ENCODE results near the gene EXOC4. TPM values are rescaled to one million over a fixed set of nuclear protein-coding genes. Genes with fewer than 3 reads are reported as not detected.

EXOC4 gene
- total and polyA plus RNA-seq, 2 of the 8 experiments (the other 6 are each of a cell fraction or from before 2014, with no cell fraction given) = 27.0 to 67.3 TPM

DNA sequence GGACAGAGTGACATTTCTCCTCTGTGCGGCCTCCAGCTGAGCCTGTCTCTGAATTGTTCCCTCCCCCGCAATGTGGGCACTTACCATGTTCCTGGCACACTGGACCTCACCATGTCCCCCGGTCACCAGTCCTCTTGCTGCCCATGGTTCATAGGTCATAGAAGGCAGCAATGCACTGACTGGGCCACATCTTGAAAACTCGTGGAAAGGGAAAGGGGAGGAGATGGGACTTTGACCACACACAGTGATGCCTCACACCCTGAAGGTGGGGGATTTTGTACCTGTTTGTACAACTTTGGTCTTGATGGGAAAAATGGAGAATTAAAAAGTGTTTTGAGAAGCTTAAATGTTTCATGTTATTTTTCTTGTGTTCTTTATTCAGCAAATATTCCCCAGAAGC lies 812.5 kb downstream of the EXOC4 start:
- H3K56ac ChIP-seq (replicated peaks; ENCODE audit: insufficient read length, low read depth, low read length) = no peak overlapping the region
- H4K8ac ChIP-seq (ENCODE audit: extremely low read depth, insufficient read depth, low read length) = no peak overlapping the region
- no peak overlapping the region for H3K4me2 ChIP-seq (ENCODE audit: insufficient read depth in 1 of 2, low read depth in 2 of 2, low read length in 2 of 2)
- no peak overlapping the region for H2BK12ac ChIP-seq (ENCODE audit: low read depth, low read length)
- no peak overlapping the region for H2BK20ac ChIP-seq (ENCODE audit: low read length)
- H3K27me3 ChIP-seq (replicated peaks in 1 of 4; ENCODE audit: control insufficient read depth in 3 of 4, extremely low read depth in 1 of 4, insufficient read depth in 3 of 4, low read length in 3 of 4) = no peaks in the 10 kb centered on the region
- no peaks in the 10 kb centered on the region for H3K36me3 ChIP-seq (ENCODE audit: control insufficient read depth in 2 of 4, insufficient read depth in 4 of 4, low read length in 3 of 4)
- H2BK120ac ChIP-seq (replicated peaks; ENCODE audit: low read depth, low read length) = no peak overlapping the region
- 92% methylated on average over 4 of the region's 4 CpGs; no CpG with 5 or more reads in 1 of the 2 experiments for WGBS, 2 experiments (ENCODE audit: extremely low coverage in 1 of 2, insufficient coverage in 1 of 2, insufficient read length in 1 of 2, insufficient replicate concordance in 2 of 2, low coverage in 1 of 2, low lambda C conversion rate in 2 of 2, missing lambda C conversion rate in 1 of 2)
- no peaks in the 10 kb centered on the region for H4K20me1 ChIP-seq (replicated peaks in 1 of 2; ENCODE audit: control insufficient read depth in 1 of 2, insufficient read depth in 2 of 2, low read length in 2 of 2)
- no peak overlapping the region for H4K91ac ChIP-seq (replicated peaks; ENCODE audit: insufficient read length, low read length)
- no peaks in the 10 kb centered on the region; a peak in 1 of 7 replicates for H3K4me1 ChIP-seq (replicated peaks in 1 of 4; ENCODE audit: control insufficient read depth in 3 of 4, insufficient read depth in 4 of 4, low read length in 3 of 4)
- no peak overlapping the region for H2AK5ac ChIP-seq (ENCODE audit: low read depth, low read length)
- ChIA-PET CTCF (ENCODE audit: partially characterized antibody) (interaction anchor here (0.9 to 1.4 kb wide), 4 partner anchors 36 to 297 kb away, joined by 3 read pairs; no protein-coding TSS in a partner anchor), POLR2A (ENCODE audit: partially characterized antibody) (no interaction called here)
- no peak overlapping the region for H2AFZ ChIP-seq (ENCODE audit: low read length)
- no peak overlapping the region for H4K5ac ChIP-seq (ENCODE audit: insufficient read length, low read depth, low read length)
- H3K27ac ChIP-seq (ENCODE audit: low read depth, low read length) = no peak overlapping the region
- TF ChIP-seq SIRT6 (IDR thresholded peaks at IDR 0.05; ENCODE audit: low read length) = no peak
- no peak for TF ChIP-seq KDM1A (IDR thresholded peaks at IDR 0.05; ENCODE audit: borderline replicate concordance, low read length)
- no peak for TF ChIP-seq TAF1 (IDR thresholded peaks at IDR 0.05; ENCODE audit: low read depth, low read length)
- TF ChIP-seq, protein P1, sequence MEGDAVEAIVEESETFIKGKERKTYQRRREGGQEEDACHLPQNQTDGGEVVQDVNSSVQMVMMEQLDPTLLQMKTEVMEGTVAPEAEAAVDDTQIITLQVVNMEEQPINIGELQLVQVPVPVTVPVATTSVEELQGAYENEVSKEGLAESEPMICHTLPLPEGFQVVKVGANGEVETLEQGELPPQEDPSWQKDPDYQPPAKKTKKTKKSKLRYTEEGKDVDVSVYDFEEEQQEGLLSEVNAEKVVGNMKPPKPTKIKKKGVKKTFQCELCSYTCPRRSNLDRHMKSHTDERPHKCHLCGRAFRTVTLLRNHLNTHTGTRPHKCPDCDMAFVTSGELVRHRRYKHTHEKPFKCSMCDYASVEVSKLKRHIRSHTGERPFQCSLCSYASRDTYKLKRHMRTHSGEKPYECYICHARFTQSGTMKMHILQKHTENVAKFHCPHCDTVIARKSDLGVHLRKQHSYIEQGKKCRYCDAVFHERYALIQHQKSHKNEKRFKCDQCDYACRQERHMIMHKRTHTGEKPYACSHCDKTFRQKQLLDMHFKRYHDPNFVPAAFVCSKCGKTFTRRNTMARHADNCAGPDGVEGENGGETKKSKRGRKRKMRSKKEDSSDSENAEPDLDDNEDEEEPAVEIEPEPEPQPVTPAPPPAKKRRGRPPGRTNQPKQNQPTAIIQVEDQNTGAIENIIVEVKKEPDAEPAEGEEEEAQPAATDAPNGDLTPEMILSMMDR (IDR thresholded peaks at IDR 0.05; ENCODE audit: control extremely low read depth in 1 of 3, insufficient read depth in 1 of 3, low read depth in 1 of 3, low read length in 3 of 3) = no peak
- FAIRE-seq (no peak), DNase-seq (ENCODE audit: low read depth in 1 of 2, low spot score in 2 of 2) (no peak)
- no peaks in the 10 kb centered on the region for H3K23me2 ChIP-seq (ENCODE audit: low read depth, low read length)
- H3K18ac ChIP-seq (ENCODE audit: extremely low read depth, low read length) = no peak overlapping the region
- no peaks in the 10 kb centered on the region for H3K79me1 ChIP-seq (ENCODE audit: low read depth, low read length)
- H3K4ac ChIP-seq (replicated peaks; ENCODE audit: insufficient read length, low read depth, low read length) = no peak overlapping the region
- no peak overlapping the region for H3K14ac ChIP-seq (ENCODE audit: insufficient read length)
- H3K9ac ChIP-seq (replicated peaks in 1 of 4; ENCODE audit: extremely low read depth in 1 of 4, low read depth in 3 of 4, low read length in 3 of 4) = no peak overlapping the region
- H3K23ac ChIP-seq (ENCODE audit: insufficient read length) = no peak overlapping the region
- no peaks in the 10 kb centered on the region for H3K9me3 ChIP-seq (ENCODE audit: insufficient read depth in 2 of 2, low read depth in 1 of 2, low read length in 1 of 2)
- no peak overlapping the region for H3K4me3 ChIP-seq (ENCODE audit: extremely low read depth in 1 of 4, insufficient read depth in 2 of 4, low read depth in 3 of 4, low read length in 4 of 4)
- H2BK15ac ChIP-seq (ENCODE audit: low read length) = no peak overlapping the region
- H3K79me2 ChIP-seq (ENCODE audit: control insufficient read depth in 1 of 2, insufficient read depth in 2 of 2, low read length in 2 of 2) = no peaks in the 10 kb centered on the region
- no peak overlapping the region for H2BK5ac ChIP-seq (ENCODE audit: low read depth, low read length)
